ENCODE measurements around the gene RNF5.
A peak's percentile ranks its signal among the peaks of the same experiment; 100 is the strongest.

- TF ChIP-seq CTCF (IDR thresholded peaks at IDR 0.05; ENCODE audit: poor library complexity) (peak; percentile 23), EZH2phosphoT487 (IDR thresholded peaks at IDR 0.05; ENCODE audit: low read depth, severe bottlenecking, unreplicated experiment) (no peak)
These were observed 29.7 kb upstream of the RNF5 start for GRCh38 chr6:32148289-32149091.

Data from hepatocyte (in vitro differentiated cells).